K562 (cell line): ENCODE measurements around the gene NEDD8. TPM values are rescaled to one million over a fixed set of nuclear protein-coding genes. Genes with fewer than 3 reads are reported as not detected.

Experiments
- BRD4 ChIP-seq: fragments of 200-600 bp; sonication (generic); IDR thresholded peaks from 2 replicates; pipeline ENCODE4 v1.6.1; 2017; ENCODE audit warnings: inconsistent platforms
- CREB3 ChIP-seq: fragments of 450-650 bp; conservative IDR thresholded peaks from 2 replicates; pipeline ENCODE4 v1.6.1; 2016; ENCODE audit warnings: missing genetic modification characterization, low read depth, mild to moderate bottlenecking, missing compliant biosample characterization, moderate library complexity
- CTBP1 ChIP-seq: fragments of 450-650 bp; IDR thresholded peaks from 2 replicates; pipeline ENCODE4 v1.6.1; 2016; ENCODE audit warnings: borderline replicate concordance
- CXXC5 ChIP-seq: fragments of 250-450 bp; sonication (Bioruptor Pico); IDR thresholded peaks from 2 replicates; pipeline ENCODE4 v1.8.0; 2022; ENCODE audit warnings: inconsistent platforms, mild to moderate bottlenecking, moderate library complexity
- DMBX1 ChIP-seq: fragments of 250-450 bp; sonication (Bioruptor Pico); IDR thresholded peaks from 2 replicates; pipeline ENCODE4 v1.8.0; 2022; ENCODE audit warnings: inconsistent platforms, mild to moderate bottlenecking, moderate library complexity, borderline replicate concordance
- ETS2 ChIP-seq: IDR thresholded peaks from 2 replicates; pipeline ENCODE4 v1.6.1; 2016; ENCODE audit warnings: borderline replicate concordance, missing genetic modification characterization, mild to moderate bottlenecking, moderate library complexity, missing compliant biosample characterization; ENCODE audit not compliant: poor library complexity, severe bottlenecking
- GTF2B ChIP-seq: IDR thresholded peaks from 2 replicates; pipeline ENCODE4 v1.6.1; 2011; ENCODE audit not compliant: insufficient read length; ENCODE audit errors: extremely low read depth
- GTF2F1 ChIP-seq: IDR thresholded peaks from 2 replicates; pipeline ENCODE4 v1.6.1; 2011; ENCODE audit warnings: low read depth, low read length, improper control_type of control experiment
- HDAC1 ChIP-seq, 2 experiments: fragments of 450-650 bp; IDR thresholded peaks; 2 replicates each; pipeline ENCODE4 v1.6.1; 2016 to 2017; ENCODE audit warnings: inconsistent platforms in 1 of 2, mild to moderate bottlenecking in 1 of 2, moderate library complexity in 1 of 2
- KLF16 ChIP-seq: IDR thresholded peaks from 2 replicates; pipeline ENCODE4 v1.6.1; 2016; ENCODE audit warnings: antibody characterized with exemption
- MECOM ChIP-seq: fragments of 250-450 bp; sonication (Bioruptor Pico); IDR thresholded peaks from 2 replicates; pipeline ENCODE4 v1.8.0; 2022; ENCODE audit warnings: inconsistent platforms
- PKNOX1 ChIP-seq: fragments of 450-650 bp; IDR thresholded peaks from 2 replicates; pipeline ENCODE4 v1.6.1; 2016
- PRDM10 ChIP-seq: fragments of 450-650 bp; IDR thresholded peaks from 2 replicates; pipeline ENCODE4 v1.6.1; 2018; ENCODE audit not compliant: partially characterized antibody
- SMARCB1 ChIP-seq: IDR thresholded peaks from 2 replicates; pipeline ENCODE4 v1.6.1; 2011; ENCODE audit warnings: improper control_type of control experiment, low read depth; ENCODE audit not compliant: insufficient read length
- SMARCC2 ChIP-seq: fragments of 450-650 bp; IDR thresholded peaks from 2 replicates; pipeline ENCODE4 v1.6.1; 2017; ENCODE audit warnings: antibody characterized with exemption, moderate library complexity, mild to moderate bottlenecking, low read depth
- SOX6 ChIP-seq: fragments of 450-650 bp; IDR thresholded peaks from 2 replicates; pipeline ENCODE4 v1.6.1; 2014; ENCODE audit warnings: mild to moderate bottlenecking
- STAT5A ChIP-seq: IDR thresholded peaks from 2 replicates; pipeline ENCODE4 v1.6.1; 2012; ENCODE audit warnings: low read length, inconsistent platforms, borderline replicate concordance
- TAF9B ChIP-seq: fragments of 450-650 bp; IDR thresholded peaks from 2 replicates; pipeline ENCODE4 v1.6.1; 2018; ENCODE audit warnings: mild to moderate bottlenecking; ENCODE audit not compliant: partially characterized antibody
- ZC3H8 ChIP-seq: fragments of 450-650 bp; IDR thresholded peaks from 2 replicates; pipeline ENCODE4 v1.6.1; 2017
- ZNF512 ChIP-seq: IDR thresholded peaks from 2 replicates; pipeline ENCODE4 v1.6.1; 2016; ENCODE audit warnings: missing genetic modification characterization, missing compliant biosample characterization
- polyA plus RNA-seq, 8 experiments: library from polyadenylated mRNA; depleted of rRNA in 4 of 8; stranded (reverse) in 5 of 8; unstranded in 3 of 8; fragments of >200 nt; fragmentation: Nextera tagmentation in 2 of 8; fragmentation: Illumina TruSeq in 1 of 8; extraction: Ambion mirVana in 2 of 8; extraction: Trizol in 1 of 8; gene quantifications; 2 replicates each; pipeline versions ENCODE4 v1.2.1 to v1.2.3, GENCODE V29; 2011 to 2014; ENCODE audit warnings: inconsistent platforms in 1 of 8, missing spikeins in 1 of 8
- total RNA-seq, 7 experiments: library from RNA; depleted of rRNA in 6 of 7; stranded (reverse); fragments of >200 nt in 6 of 7; fragmentation: Illumina TruSeq in 2 of 7; extraction: Trizol in 2 of 7; gene quantifications; 2 replicates each; pipeline versions ENCODE4 v1.2.1 to v1.2.3, GENCODE V29; 2011 to 2021; ENCODE audit warnings: low replicate concordance in 1 of 7

The NEDD8 gene
- total and polyA plus RNA-seq, 9 of the 15 experiments (the other 6 are each of a cell fraction or from before 2014, with no cell fraction given) = 142 to 691 (median 260) TPM

- TF ChIP-seq TAF9B (peak; percentile 62), CXXC5 (CRISPR knock-in tag) (peak; percentile 59; the same call in 1 of the 2 replicates), ZC3H8 (no peak), SOX6 (no peak), BRD4 (no peak), ZNF512 (tag) (no peak), STAT5A (peak; percentile 18; the same call in 1 of the 2 replicates), PRDM10 (no peak), PKNOX1 (peak; percentile 68; the same call in 1 of the 2 replicates), GTF2B (no peak), ETS2 (tag) (no peak), HDAC1 (IDR thresholded peaks at IDR 0.05) (peak in 1 of 2 experiments; percentile 48; a peak in 1 of 4 replicates), KLF16 (no peak), SMARCC2 (no peak), CTBP1 (peak; percentile 81; the same call in 1 of the 2 replicates), CREB3 (tag) (no peak), SMARCB1 (no peak), DMBX1 (no peak), GTF2F1 (no peak), MECOM (CRISPR knock-in tag) (no peak)
Measured at GRCh38 chr14:24215495-24216344, 16.4 kb downstream of the NEDD8 start, which contains the start of gene MDP1 (continued).
